A673 (cell line): ENCODE measurements around the gene DET1. TPM values are rescaled to one million over a fixed set of nuclear protein-coding genes. Genes with fewer than 3 reads are reported as not detected.

Experiments used
- BruUV-seq: library from RNA; stranded (reverse); fragments of 400-500 nt; replicated peaks from 2 replicates; lab custom pipeline; 2021; lab: Mats Ljungman, UMichigan
- CTCF ChIA-PET: fragments of 300-600 bp; sonication (Branson Sonifier 250); formaldehyde crosslinking; loops from one replicate; lab custom pipeline; 2022; ENCODE audit warnings: antibody characterized with exemption; lab: Charles Lee
- POLR2A ChIA-PET: fragments of 300-600 bp; sonication (Branson Sonifier 250); formaldehyde crosslinking; loops from one replicate; lab custom pipeline; 2022; ENCODE audit warnings: antibody characterized with exemption; ENCODE audit not compliant: low non-redundant PET; lab: Charles Lee
- DNase-seq: peaks from one replicate; pipeline ENCODE4 v3.0.0-alpha.2; 2015; ENCODE audit warnings: low spot score
- H3K27ac ChIP-seq: fragments of 200-600 bp; sonication (generic); 2 replicates; pipeline ENCODE4 v1.5.1; 2016; ENCODE audit warnings: mixed run types, low read depth, mild to moderate bottlenecking, mixed read lengths, antibody characterized with exemption, low read length; ENCODE audit not compliant: poor library complexity, severe bottlenecking
- H3K27me3 ChIP-seq: fragments of 200-600 bp; sonication (generic); replicated peaks from 2 replicates; pipeline ENCODE4 v1.6.1; 2017; ENCODE audit warnings: mixed run types, low read depth, mild to moderate bottlenecking, mixed read lengths, antibody characterized with exemption, low read length; ENCODE audit not compliant: insufficient read depth, poor library complexity
- H3K36me3 ChIP-seq: fragments of 200-600 bp; sonication (generic); 2 replicates; pipeline ENCODE4 v1.6.1; 2016; ENCODE audit warnings: mixed run types, mild to moderate bottlenecking, mixed read lengths, antibody characterized with exemption, low read length; ENCODE audit not compliant: insufficient read depth, poor library complexity, severe bottlenecking
- H3K4me1 ChIP-seq: fragments of 200-600 bp; sonication (generic); 2 replicates; pipeline ENCODE4 v1.6.1; 2017; ENCODE audit warnings: mixed run types, mild to moderate bottlenecking, mixed read lengths, antibody characterized with exemption, low read length; ENCODE audit not compliant: insufficient read depth, poor library complexity, severe bottlenecking
- H3K4me3 ChIP-seq: fragments of 200-600 bp; sonication (generic); 2 replicates; pipeline ENCODE4 v1.5.1; 2016; ENCODE audit warnings: low read depth, mixed run types, mild to moderate bottlenecking, mixed read lengths, low read length; ENCODE audit not compliant: poor library complexity, severe bottlenecking
- H3K9me3 ChIP-seq: fragments of 200-600 bp; sonication (generic); 2 replicates; pipeline ENCODE4 v1.6.1; 2016; ENCODE audit warnings: mixed run types, low read depth, mild to moderate bottlenecking, mixed read lengths, antibody characterized with exemption, low read length; ENCODE audit not compliant: poor library complexity, severe bottlenecking
- CTCF ChIP-seq: fragments of 300-800, 200-600 bp; sonication (generic); conservative IDR thresholded peaks from 2 replicates; pipeline ENCODE4 v1.5.1; 2017; ENCODE audit warnings: low read depth, mild to moderate bottlenecking, antibody characterized with exemption, low read length, moderate library complexity, mixed read lengths
- EZH2 ChIP-seq: fragments of 200-600 bp; sonication (generic); IDR thresholded peaks from 2 replicates; pipeline ENCODE4 v1.6.1; 2017; ENCODE audit warnings: borderline replicate concordance, low read depth, mild to moderate bottlenecking, mixed read lengths, antibody characterized with exemption, low read length; ENCODE audit not compliant: poor library complexity, severe bottlenecking
- intact Hi-C: fragments of 100-400 bp; cut with micrococcal nuclease; formaldehyde crosslinking; loops from one replicate; pipeline ENCODE4 v1.10.0; 2022; ENCODE audit not compliant: unreplicated experiment
- total RNA-seq: library from RNA; stranded (reverse); gene quantifications from 2 replicates; pipeline ENCODE4 v1.2.3, GENCODE V29; 2021

Gene DET1
- total RNA-seq, 1 experiment from 2014 or later, result 7.7 TPM

- peak; percentile 48 for DNase-seq
- TSS peak; percentile 45 for BruUV-seq
- POLR2A ChIA-PET, result interaction anchor here (0.6 to 0.8 kb wide), 2 partner anchors 10 to 275 kb away, joined by 3 to 8 read pairs; no protein-coding TSS in a partner anchor
Observed at GRCh38 chr15:88467935-88468528, 78.4 kb downstream of the DET1 start.

GRCh38 chr15:88467073-88467934, 79.2 kb downstream of the DET1 start, which contains the start of the genes MRPL46 and MRPS11:
Gene MRPL46, minus strand, starts transcription at chr15:88467388. Its CDS starts 11 bp downstream, at chr15:88467377.
Gene MRPS11, plus strand, starts transcription at chr15:88467708. Its CDS starts 10 bp downstream, at chr15:88467718.
- H3K9me3 ChIP-seq, result no peaks in the 10 kb centered on the region
- H3K4me1 ChIP-seq, result no peaks in the 10 kb centered on the region
- no peaks in the 10 kb centered on the region for H3K27me3 ChIP-seq
- intact Hi-C loops, result no loop called here
- peak within 1 kb of the TSS; percentile 82 for H3K4me3 ChIP-seq
- CTCF ChIA-PET, result interaction anchor here (1.0 kb wide), 1 partner anchor 12 kb away, joined by 4 read pairs; no protein-coding TSS in a partner anchor
- H3K27ac ChIP-seq, result peak within 1 kb of the TSS; percentile 98
- TF ChIP-seq EZH2, result no peak
- no peak for TF ChIP-seq CTCF
- peaks cover 33% of the 10 kb centered on the region for H3K36me3 ChIP-seq
- DNase-seq, result peak; percentile 94
- POLR2A ChIA-PET, result interaction anchor here (0.6 to 0.8 kb wide), 2 partner anchors 11 to 276 kb away, joined by 3 to 8 read pairs; no protein-coding TSS in a partner anchor
- BruUV-seq, result no TSS peak

More at GRCh38 chr15:88467935-88468528, 78.4 kb downstream of the DET1 start:
- H3K4me1 ChIP-seq, result no peaks in the 10 kb centered on the region
- H3K9me3 ChIP-seq, result no peaks in the 10 kb centered on the region
- no peaks in the 10 kb centered on the region for H3K27me3 ChIP-seq
- CTCF ChIA-PET, result interaction anchor here (1.0 kb wide), 1 partner anchor 13 kb away, joined by 4 read pairs; no protein-coding TSS in a partner anchor
- H3K36me3 ChIP-seq, result peaks cover 34% of the 10 kb centered on the region
- no peak for TF ChIP-seq EZH2
- TF ChIP-seq CTCF, result peak; percentile 47
- H3K27ac ChIP-seq, result peak overlapping the region; percentile 98
- H3K4me3 ChIP-seq, result peak overlapping the region; percentile 82
- intact Hi-C loops, result no loop called here

- DNase-seq, result no peak
- no peaks in the 10 kb centered on the region for H3K27me3 ChIP-seq
- ChIA-PET CTCF (no interaction called here), POLR2A (no interaction called here)
- no peaks in the 10 kb centered on the region for H3K9me3 ChIP-seq
- H3K4me1 ChIP-seq, result no peaks in the 10 kb centered on the region
- no peak for TF ChIP-seq EZH2
- TF ChIP-seq CTCF, result no peak
- no TSS peak for BruUV-seq
- intact Hi-C loops, result no loop called here
- peaks cover 44% of the 10 kb centered on the region for H3K36me3 ChIP-seq
- H3K27ac ChIP-seq, result no peak overlapping the region
- no peak overlapping the region for H3K4me3 ChIP-seq
Observed at GRCh38 chr15:88465633-88466224, 80.8 kb downstream of the DET1 start.
